H1 (cell line): ENCODE measurements around the gene GABBR1. TPM values are rescaled to one million over a fixed set of nuclear protein-coding genes. Genes with fewer than 3 reads are reported as not detected.

ENCODE experiments used
- BRCA1 ChIP-seq: IDR thresholded peaks from 2 replicates; pipeline ENCODE4 v1.6.1; 2012; ENCODE audit warnings: low read depth, low read length, improper control_type of control experiment
- CTBP2 ChIP-seq: IDR thresholded peaks from 2 replicates; pipeline ENCODE4 v1.7.0; 2011; ENCODE audit warnings: borderline replicate concordance, mild to moderate bottlenecking, moderate library complexity, mixed read lengths, low read length; ENCODE audit not compliant: insufficient read depth, insufficient read length
- E2F6 ChIP-seq: IDR thresholded peaks from 2 replicates; pipeline ENCODE4 v1.6.1; 2012; ENCODE audit warnings: inconsistent platforms
- EP300 ChIP-seq, 2 experiments: IDR thresholded peaks; 1 replicate in 1 of 2; 2 replicates in 1 of 2; pipeline ENCODE4 v1.6.1; 2011 to 2012; ENCODE audit warnings: low read depth in 2 of 2, low read length in 2 of 2, mild to moderate bottlenecking in 2 of 2, borderline replicate concordance in 1 of 2, inconsistent platforms in 1 of 2, moderate library complexity in 1 of 2
- JUND ChIP-seq: IDR thresholded peaks from 2 replicates; pipeline ENCODE4 v1.6.1; 2011; ENCODE audit warnings: mild to moderate bottlenecking, improper control_type of control experiment, low read length
- KDM1A ChIP-seq: fragments of 200-600, 300-600 bp; sonication (generic); IDR thresholded peaks from 2 replicates; pipeline ENCODE4 v1.7.1; 2016; ENCODE audit warnings: mild to moderate bottlenecking, low read length, borderline replicate concordance
- KDM4A ChIP-seq: IDR thresholded peaks from one replicate; pipeline ENCODE4 v1.7.1; 2012; ENCODE audit warnings: low read depth, mild to moderate bottlenecking, moderate library complexity, low read length, inconsistent platforms; ENCODE audit not compliant: severe bottlenecking
- POU5F1 ChIP-seq: IDR thresholded peaks from 2 replicates; pipeline ENCODE4 v1.6.1; 2011; ENCODE audit warnings: low read depth, mild to moderate bottlenecking, low read length, moderate library complexity
- RAD21 ChIP-seq, 2 experiments: IDR thresholded peaks in 1 of 2; conservative IDR thresholded peaks in 1 of 2; 2 replicates each; pipeline ENCODE4 v1.6.1; 2011; ENCODE audit warnings: low read depth in 2 of 2, low read length in 2 of 2, improper control_type of control experiment in 1 of 2, inconsistent platforms in 1 of 2, mild to moderate bottlenecking in 1 of 2, moderate library complexity in 1 of 2
- RBBP5 ChIP-seq: IDR thresholded peaks from 2 replicates; pipeline ENCODE4 v1.7.1; 2012; ENCODE audit warnings: low read depth, mild to moderate bottlenecking, inconsistent platforms, low read length, moderate library complexity, borderline replicate concordance
- RNF2 ChIP-seq: fragments of 200-900, 300-1000 bp; sonication (generic); IDR thresholded peaks from 2 replicates; pipeline ENCODE4 v1.7.1; 2016; ENCODE audit warnings: borderline replicate concordance, low read depth, mild to moderate bottlenecking, antibody characterized with exemption, low read length; ENCODE audit not compliant: poor library complexity, severe bottlenecking; ENCODE audit errors: missing control alignments
- SAP30 ChIP-seq: fragments of 300-600 bp; sonication (generic); IDR thresholded peaks from 2 replicates; pipeline ENCODE4 v1.7.1; 2012; ENCODE audit warnings: low read length, moderate library complexity, mild to moderate bottlenecking, inconsistent platforms; ENCODE audit not compliant: insufficient read depth, insufficient replicate concordance
- SRF ChIP-seq: IDR thresholded peaks from 2 replicates; pipeline ENCODE4 v1.6.1; 2011; ENCODE audit warnings: mild to moderate bottlenecking, low read depth, low read length, moderate library complexity
- SUZ12 ChIP-seq: fragments of 200-600 bp; sonication (generic); IDR thresholded peaks from 2 replicates; pipeline ENCODE4 v1.6.1; 2012; ENCODE audit warnings: mild to moderate bottlenecking, inconsistent platforms, low read length, moderate library complexity, mixed read lengths
- TAF1 ChIP-seq: IDR thresholded peaks from 2 replicates; pipeline ENCODE4 v1.6.1; 2011; ENCODE audit warnings: mild to moderate bottlenecking, low read depth, low read length
- TAF7 ChIP-seq: optimal IDR thresholded peaks from 2 replicates; pipeline ENCODE3; 2011; ENCODE audit warnings: low read depth, mild to moderate bottlenecking, inconsistent platforms, low read length, moderate library complexity, borderline replicate concordance
- TBP ChIP-seq: IDR thresholded peaks from 2 replicates; pipeline ENCODE4 v1.6.1; 2011; ENCODE audit warnings: low read depth, low read length, improper control_type of control experiment
- TCF12 ChIP-seq: IDR thresholded peaks from 2 replicates; pipeline ENCODE4 v1.6.1; 2011; ENCODE audit warnings: low read depth, mild to moderate bottlenecking, low read length
- polyA plus RNA-seq, 7 experiments: library from polyadenylated mRNA; depleted of rRNA in 3 of 7; stranded (reverse) in 5 of 7; unstranded in 2 of 7; fragments of >200 nt in 5 of 7; fragments of 200-250 nt in 2 of 7; gene quantifications; 1 replicate in 5 of 7; 2 replicates in 1 of 7; 4 replicates in 1 of 7; pipeline versions ENCODE4 v1.2.1 to v1.2.3, GENCODE V29; 2011 to 2013; ENCODE audit warnings: missing spikeins in 2 of 7, mixed read lengths in 2 of 7
- total RNA-seq: library from RNA; stranded (reverse); fragmentation: NEBNext Ultra II Directional; extraction: Animal tissue kit (Norgen Biotek cat#: 25700); gene quantifications from 2 replicates; pipeline ENCODE4 v1.2.1, GENCODE V29; 2021
- TF ChIP-seq, protein P1 (sequence below), 3 experiments: IDR thresholded peaks; 1 replicate in 2 of 3; 2 replicates in 1 of 3; pipeline versions ENCODE4 v1.5.1 to v1.6.1; 2011; ENCODE audit warnings: low read length in 3 of 3, mild to moderate bottlenecking in 3 of 3, inconsistent platforms in 2 of 3, low read depth in 1 of 3, moderate library complexity in 1 of 3; ENCODE audit not compliant: insufficient read depth in 1 of 3; ENCODE audit errors: control extremely low read depth in 1 of 3

GABBR1 gene
- total and polyA plus RNA-seq, 2 of the 8 experiments (the other 6 are each of a cell fraction or from before 2014, with no cell fraction given), result 75.9 to 78.3 TPM

- TF ChIP-seq TCF12 (no peak), RBBP5 (peak; percentile 56; the same call in 1 of the 2 replicates), POU5F1 (no peak), TAF1 (0 out of 2 replicates have a peak, but pooled peaks have one; percentile 31), TAF7 (no peak), CTBP2 (no peak), SRF (no peak), TBP (peak; percentile 29; the same call in 1 of the 2 replicates), RAD21 (IDR thresholded peaks at IDR 0.05 in 1 of 2, conservative IDR thresholded peaks at IDR 0.05 in 1 of 2; ENCODE audit: low read depth in 2 of 2, low read length in 2 of 2) (peak in 1 of 2 experiments; percentile 20; a peak in 3 of 4 replicates), SAP30 (no peak), RNF2 (no peak), EP300 (IDR thresholded peaks at IDR 0.05; ENCODE audit: borderline replicate concordance in 1 of 2, low read depth in 2 of 2, low read length in 2 of 2) (no peak), KDM4A (peak; percentile 97), SUZ12 (peak; percentile 84), JUND (no peak), KDM1A (peak; percentile 49), BRCA1 (no peak), E2F6 (peak; percentile 78)
- TF ChIP-seq, protein P1, sequence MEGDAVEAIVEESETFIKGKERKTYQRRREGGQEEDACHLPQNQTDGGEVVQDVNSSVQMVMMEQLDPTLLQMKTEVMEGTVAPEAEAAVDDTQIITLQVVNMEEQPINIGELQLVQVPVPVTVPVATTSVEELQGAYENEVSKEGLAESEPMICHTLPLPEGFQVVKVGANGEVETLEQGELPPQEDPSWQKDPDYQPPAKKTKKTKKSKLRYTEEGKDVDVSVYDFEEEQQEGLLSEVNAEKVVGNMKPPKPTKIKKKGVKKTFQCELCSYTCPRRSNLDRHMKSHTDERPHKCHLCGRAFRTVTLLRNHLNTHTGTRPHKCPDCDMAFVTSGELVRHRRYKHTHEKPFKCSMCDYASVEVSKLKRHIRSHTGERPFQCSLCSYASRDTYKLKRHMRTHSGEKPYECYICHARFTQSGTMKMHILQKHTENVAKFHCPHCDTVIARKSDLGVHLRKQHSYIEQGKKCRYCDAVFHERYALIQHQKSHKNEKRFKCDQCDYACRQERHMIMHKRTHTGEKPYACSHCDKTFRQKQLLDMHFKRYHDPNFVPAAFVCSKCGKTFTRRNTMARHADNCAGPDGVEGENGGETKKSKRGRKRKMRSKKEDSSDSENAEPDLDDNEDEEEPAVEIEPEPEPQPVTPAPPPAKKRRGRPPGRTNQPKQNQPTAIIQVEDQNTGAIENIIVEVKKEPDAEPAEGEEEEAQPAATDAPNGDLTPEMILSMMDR (IDR thresholded peaks at IDR 0.05; ENCODE audit: control extremely low read depth in 1 of 3, insufficient read depth in 1 of 3, low read depth in 1 of 3, low read length in 3 of 3), result peak; percentile 16 to 42 (median 33)
Measured at GRCh38 chr6:29553268-29554057, 79.5 kb downstream of the GABBR1 start (continued).
